ENCODE results near the gene LIX1. TPM values are rescaled to one million over a fixed set of nuclear protein-coding genes. Genes with fewer than 3 reads are reported as not detected.
A peak's percentile ranks its signal among the peaks of the same experiment; 100 is the strongest.
"Not testable (repeated sequence)": the region's sequence is repeated elsewhere in the genome, so short reads cannot be mapped to it uniquely, and the experiment has no call there.

Gene LIX1
- 1.7 TPM for total RNA-seq

GRCh38 chr5:97142521-97143254 lies at the start of gene LIX1:
TSS of gene LIX1 (minus strand) at chr5:97142611. CDS start at chr5:97142576, 35 bp downstream.
- DNase-seq = peak; percentile 85

GRCh38 chr5:97191893-97192292 lies 49.5 kb upstream of the LIX1 start:
- DNase-seq = no peak

DNA sequence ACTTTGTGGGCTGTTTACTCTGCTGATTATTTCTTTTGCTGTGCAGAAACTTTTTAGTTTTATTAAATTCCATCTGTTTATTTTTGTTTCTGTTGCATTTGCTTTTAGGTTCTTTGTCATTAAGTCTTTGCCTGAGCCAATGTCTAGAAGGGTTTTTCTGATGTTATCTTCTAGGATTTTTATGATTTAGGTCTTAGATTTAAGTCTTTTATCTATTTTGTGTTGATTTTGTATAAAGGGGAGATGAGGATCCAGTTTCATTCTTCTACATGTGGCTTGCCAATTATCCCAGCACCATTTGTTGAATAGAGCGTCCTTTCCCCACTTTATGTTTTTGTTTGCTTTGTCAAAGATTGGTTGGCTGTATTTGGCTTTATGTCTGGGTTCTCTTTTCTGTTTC lies 47.1 kb upstream of the LIX1 start:
- DNase-seq = not testable (repeated sequence)

- DNase-seq = no peak
Measured at GRCh38 chr5:97183930-97184213, 41.5 kb upstream of the LIX1 start.

DNA sequence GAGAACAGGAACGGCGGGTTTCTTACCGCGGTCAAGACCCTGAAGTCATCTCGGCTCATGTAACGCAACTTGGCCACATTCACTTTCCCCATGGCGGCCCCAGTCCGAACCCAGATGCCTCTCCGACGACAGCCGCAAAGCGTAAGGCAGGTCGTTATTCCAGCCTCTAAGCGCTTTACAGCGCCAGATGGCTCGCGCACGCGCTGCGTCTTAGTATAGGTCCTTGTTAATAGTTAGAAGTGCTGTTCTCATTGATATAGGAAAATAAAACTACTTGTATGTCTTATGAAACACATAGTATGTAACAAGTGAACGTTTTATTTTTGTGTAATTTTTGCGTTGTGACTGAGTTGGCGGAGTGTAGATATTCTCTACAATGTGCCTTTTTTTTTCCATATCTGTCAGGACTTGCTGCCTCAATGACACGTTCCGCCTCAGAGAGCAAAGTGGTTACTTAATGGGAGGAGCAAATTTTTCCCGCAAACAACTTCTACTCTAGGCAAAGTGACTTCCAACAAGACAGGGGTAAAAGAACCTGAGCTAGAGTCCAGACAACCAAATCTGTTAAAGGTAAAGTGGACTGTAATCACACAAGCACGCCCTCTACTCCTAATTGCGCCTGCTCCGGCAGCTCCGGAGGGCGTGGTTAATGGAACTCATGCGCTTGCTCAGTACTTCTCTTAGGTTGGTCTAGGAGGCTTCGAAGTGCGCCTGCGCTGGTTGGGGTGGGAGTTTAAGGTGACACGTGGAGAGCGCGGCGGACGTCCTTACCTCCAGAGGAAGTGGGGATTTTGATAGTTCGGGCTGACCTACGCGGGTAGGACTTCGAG lies 40.9 kb upstream of the LIX1 start, which contains the start of gene RIOK2:
Gene RIOK2 (minus strand): TSS at position 148 of the 830 bp plus-strand sequence. CDS start 56 bp downstream, at position 92.
- DNase-seq = peak; percentile 99

DNA sequence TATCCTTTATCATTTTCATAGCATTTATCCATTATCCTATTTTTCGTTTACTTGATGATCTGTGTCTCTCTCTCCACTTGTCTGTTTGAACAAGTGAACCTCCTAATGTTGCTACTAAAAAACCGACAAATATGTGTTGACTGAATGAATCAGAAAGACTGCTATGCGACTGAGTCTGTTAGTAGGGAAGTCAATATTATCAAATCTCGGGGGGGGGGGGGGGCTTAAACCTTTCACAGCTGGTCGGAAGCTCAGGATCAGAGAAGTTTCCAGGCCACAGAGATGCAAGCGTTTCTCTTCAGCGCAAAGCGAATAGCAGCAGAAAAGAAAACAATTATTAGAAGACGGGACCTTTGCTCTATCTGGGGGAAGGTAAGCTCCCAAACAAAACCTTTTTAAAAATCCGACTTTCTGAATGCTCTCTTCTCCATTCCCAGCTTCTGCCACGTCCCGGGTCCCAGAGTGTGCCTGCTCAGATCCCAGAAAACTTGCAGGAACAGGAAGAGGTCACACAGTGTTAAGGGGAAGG lies 40.2 kb upstream of the LIX1 start:
- no peak for DNase-seq

DNA sequence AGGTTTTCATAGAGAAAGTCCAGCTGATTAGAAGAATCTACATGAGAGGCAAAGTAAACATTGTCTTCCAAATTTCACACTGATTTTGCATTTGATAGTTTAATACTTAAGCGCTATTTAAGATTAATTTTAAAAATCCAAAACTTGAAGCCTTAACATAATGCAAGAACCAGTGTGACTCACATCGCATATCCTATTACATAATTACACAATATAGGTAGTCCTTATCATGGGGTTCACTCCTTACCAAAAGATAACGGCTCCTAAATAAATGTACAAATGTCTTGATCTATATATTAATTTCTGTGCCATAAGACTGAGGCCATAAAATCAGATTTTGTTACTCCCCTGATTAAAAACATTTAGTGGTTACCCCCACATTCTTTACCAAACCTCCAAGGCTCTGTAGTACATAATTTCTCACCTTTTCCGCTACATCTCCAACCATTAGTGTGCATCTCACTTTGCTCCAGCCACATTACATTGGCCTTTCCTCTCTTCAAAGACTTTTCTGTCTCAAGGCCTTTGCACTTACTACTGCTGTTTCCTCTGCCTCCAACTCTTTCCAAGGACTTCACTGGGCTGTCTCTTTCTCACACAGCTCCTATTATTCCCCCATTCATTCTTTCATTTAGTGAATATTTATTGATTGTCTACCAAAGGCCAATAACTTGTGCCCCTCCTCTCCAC lies 39.6 kb upstream of the LIX1 start:
- DNase-seq = peak; percentile 10

DNA sequence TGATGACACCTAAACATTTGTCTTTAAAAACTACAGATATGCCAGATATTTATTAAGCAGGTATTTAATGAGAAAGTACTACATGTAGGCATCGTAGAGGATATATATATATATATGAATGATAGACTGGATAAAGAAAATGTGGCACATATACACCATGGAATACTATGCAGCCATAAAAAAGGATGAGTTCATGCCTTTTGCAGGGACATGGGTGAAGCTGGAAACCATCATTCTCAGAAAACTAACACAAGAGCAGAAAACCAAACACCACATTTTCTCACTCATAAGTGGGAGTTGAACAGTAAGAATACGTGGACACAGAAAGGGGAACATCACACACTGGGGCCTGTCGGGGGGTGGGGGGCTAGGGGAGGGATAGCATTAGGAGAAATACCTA lies 37.0 kb upstream of the LIX1 start:
- DNase-seq = not testable (repeated sequence)

DNA sequence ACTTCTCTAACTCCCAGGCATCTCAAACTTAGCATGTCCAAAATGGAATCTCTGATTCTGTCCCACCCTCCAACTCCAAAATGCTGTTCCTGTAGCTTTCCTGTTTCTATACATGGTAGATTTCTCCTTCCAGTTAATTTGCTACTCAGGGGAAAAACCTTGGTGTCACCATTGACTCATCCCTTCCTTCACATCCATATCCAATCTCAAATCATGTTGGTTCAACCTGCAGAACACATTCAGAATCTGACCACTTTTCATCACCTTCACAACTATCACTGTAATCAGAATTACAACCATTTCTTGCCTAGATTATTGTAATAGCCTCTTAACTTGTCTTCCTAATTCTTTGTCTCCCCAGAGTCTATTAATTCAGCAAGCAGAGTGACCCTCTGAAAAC lies 29.8 kb upstream of the LIX1 start:
- no peak for DNase-seq

GRCh38 chr5:97171703-97172102 lies 29.3 kb upstream of the LIX1 start:
- DNase-seq = no peak

GRCh38 chr5:97167435-97167834 lies 25.0 kb upstream of the LIX1 start:
- no peak for DNase-seq

DNA sequence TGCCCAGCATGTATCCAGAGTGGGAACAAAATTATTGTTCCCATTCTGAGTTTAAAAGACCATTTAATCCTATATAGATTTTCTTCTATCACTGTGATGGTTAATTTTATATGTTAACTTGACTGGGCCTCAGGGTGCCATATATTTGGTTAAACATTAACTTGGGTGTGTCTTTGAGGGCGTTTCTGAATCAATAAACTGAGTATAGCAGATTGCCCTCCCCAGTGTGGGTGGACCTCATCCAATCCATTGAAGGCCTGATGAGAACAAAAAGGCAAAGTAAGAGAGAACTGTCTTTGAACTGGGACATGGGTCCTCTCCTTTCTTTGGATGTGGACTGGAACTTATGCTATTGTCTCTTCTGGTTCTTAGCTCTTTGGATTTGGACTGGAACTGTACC lies 23.3 kb upstream of the LIX1 start:
- DNase-seq = no peak

DNA sequence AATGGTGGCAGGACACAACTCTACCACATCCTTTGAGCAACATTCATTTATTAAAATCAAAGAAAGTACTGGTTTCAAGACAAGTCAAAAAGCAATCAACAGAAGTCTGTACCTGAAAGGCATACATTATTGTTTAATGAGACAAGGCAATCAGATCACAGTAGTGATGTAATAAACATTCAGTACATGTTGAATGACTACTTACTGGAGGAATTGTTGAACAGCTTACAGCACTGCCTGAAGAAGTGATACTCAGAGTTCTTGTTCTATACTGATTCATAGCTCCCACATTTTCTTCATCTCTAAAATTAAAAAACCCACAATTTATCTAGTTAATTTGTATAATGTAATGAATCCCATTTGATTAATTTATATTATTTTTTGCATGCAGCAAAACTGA lies 22.4 kb upstream of the LIX1 start:
- no peak for DNase-seq

DNA sequence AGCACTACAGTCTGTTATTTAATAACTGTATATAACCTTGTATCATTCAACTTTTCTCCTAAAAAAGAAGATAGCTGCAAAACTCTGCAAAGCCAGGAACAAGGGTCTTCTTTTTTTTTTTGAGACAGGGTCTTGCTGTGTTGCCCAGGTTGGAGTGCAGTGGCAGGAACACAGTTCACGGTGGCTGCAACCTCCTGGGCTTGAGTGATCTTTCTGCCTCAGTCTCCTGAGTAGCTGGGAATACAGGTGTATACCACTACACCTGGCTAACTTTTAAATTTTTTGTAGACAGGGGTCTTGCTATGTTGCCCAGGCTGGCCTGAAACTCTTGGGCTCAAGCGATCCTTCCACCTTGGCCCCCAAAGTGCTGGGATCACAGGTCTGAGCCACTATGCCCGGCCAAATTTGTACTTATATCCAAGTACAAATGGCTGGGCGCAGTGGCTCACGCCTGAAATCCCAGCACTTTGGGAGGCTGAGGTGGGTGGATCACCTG lies 21.4 kb upstream of the LIX1 start:
- no peak for DNase-seq

DNA sequence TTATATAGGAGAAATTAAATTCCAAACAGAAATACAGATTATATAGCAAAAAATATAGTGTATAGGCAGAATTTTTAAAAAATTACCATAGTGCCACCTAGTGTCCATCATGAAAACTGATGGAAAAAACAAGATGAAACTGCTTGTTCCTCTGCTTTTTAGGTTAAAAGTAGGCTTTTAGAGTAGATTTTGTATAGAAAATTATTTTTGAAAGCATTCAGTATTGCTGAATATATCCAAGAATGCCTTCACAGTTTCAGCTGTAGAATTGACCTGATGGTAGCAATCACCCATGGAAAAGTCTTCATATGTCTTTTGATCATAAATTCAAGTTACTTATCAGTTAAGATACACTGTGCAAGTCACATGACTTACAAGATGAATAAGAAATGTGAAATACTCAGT lies 21.0 kb upstream of the LIX1 start:
- DNase-seq = peak; percentile 45

GRCh38 chr5:97162045-97162444 lies 19.6 kb upstream of the LIX1 start:
- DNase-seq = peak; percentile 93

- DNase-seq = no peak
Measured at GRCh38 chr5:97157689-97158088, 15.3 kb upstream of the LIX1 start.

DNA sequence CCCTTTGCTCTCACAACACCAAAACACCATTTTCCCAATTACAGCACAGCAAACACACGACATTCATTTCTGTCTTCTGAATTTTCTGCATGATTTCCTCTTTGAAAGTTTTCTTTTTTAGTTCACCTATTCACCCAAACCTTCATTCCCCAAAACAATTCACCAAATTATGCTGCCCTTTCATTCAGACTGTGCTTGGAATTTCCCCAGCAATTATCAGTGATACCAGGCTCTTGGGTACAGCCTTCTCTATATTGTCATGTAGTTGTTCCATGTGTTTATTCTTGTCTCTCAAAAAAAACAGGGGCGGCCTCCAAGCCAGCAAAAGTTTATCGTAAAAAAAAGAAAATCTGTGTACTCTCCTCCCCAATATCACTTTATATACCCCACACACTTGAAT lies 9.0 kb upstream of the LIX1 start:
- no peak for DNase-seq

- no peak for DNase-seq
Measured at GRCh38 chr5:97150401-97150800, 8.0 kb upstream of the LIX1 start.

- no peak for DNase-seq
Measured at GRCh38 chr5:97149709-97150108, 7.3 kb upstream of the LIX1 start.

- DNase-seq = no peak
Measured at GRCh38 chr5:97148288-97148687, 5.9 kb upstream of the LIX1 start.

DNA sequence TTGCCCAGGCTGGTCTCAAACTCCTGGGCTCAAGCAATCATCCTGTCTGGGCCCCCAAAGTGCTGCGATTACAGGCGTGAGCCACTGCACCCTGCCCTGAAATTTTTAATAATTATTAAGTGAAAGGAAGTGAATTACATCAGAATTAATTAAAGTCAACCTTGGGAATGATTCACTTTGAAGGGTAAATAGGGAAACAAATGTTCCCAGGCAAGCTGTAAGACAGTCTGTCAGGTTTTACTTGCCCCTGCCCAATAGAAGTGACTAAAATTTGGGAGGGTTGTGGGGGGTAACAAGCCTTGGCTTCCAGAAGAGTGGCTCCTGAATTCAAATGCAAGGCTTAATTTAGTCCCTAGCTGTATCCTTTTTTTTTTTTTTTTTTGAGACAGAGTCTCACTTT lies 1.3 kb upstream of the LIX1 start:
- no peak for DNase-seq

GRCh38 chr5:97141539-97141938 lies 872 bp downstream of the LIX1 start:
- no peak for DNase-seq

All from tongue (tissue), 2 donors.